ENCODE data around the gene PCSK7.
"Not testable (repeated sequence)": the region's sequence is repeated elsewhere in the genome, so short reads cannot be mapped to it uniquely, and the experiment has no call there.

The PCSK7 gene

DNA sequence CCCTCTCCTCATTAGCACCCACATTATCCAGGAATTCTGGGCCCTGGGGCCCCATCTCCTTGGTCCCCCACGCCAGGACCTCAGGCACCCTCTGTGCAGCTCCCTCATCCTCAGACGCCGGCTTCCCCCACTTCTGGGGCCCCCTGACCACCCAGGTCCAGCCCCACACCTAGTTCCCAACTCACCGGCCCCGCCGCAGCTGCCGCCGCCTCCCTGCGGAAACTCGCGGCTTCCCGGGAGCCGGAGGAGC is at the start of gene PCSK7:
Gene PCSK7 (minus strand): TSS at position 232 of the 250 bp plus-strand sequence. CDS start 2,229 bp downstream, outside the sequence.
- FAIRE-seq = no peak

GRCh38 chr11:117281159-117281558 is 49.3 kb upstream of the PCSK7 start:
- no peak for FAIRE-seq

- FAIRE-seq = no peak
Measured at GRCh38 chr11:117279711-117280376, 48.0 kb upstream of the PCSK7 start.

DNA sequence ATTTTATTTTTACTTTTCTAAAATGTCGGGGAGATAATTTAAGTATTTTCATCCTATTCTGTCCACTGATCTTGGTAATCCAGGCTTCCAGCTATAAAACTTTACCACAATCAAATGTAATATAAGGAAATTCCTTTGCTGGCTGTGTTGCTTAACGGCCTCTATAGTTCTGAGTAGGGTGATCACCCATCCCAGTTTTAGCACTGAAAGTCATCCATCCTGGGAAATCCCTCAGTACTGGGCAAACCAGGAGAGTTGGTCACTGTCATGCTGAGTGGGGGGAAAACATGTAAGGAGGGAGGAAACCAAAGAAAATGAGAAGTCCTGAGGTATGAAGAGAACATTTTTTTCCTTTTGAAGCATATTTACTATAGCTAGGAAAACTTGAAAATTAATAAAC is 46.5 kb upstream of the PCSK7 start:
- no peak for FAIRE-seq

- no peak for FAIRE-seq
Measured at GRCh38 chr11:117273550-117274289, 41.8 kb upstream of the PCSK7 start.

DNA sequence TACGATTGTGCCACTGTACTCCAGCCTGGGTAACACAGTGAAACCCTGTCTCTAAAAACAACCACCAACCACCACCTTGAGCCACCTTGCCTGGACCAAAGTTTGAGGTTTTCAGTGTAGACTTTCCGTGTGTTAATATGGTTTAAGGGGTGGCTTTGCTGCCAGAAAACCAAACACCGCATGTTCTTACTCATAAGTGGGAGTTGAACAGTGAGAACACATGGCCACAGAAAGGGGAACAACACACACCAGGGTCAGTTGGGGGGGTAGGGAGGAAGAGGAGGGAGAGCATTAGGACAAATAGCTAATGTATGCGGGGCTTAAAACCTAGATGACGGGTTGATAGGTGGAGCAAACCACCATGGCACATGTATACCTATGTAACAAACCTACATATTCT is 40.3 kb upstream of the PCSK7 start:
- not testable (repeated sequence) for FAIRE-seq

DNA sequence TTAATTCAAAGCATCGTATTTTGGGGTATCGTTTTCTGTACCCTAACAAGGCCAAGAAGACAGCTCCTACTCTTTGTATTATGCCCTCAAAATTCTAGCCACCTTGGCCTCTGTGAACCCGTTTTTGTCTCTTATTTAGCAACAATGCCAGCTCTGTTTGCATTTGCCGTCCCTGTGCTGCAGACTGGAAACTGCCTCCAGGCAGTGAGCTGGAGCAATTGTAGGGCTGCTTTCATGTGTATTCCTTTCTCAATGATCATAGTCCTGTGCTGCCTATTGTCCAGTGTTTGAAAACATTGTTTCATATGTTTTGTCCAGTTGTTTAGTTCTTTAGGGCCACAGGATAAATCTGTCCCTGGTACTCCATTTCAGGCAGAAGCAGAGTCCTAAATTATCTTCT is 39.3 kb upstream of the PCSK7 start:
- no peak for FAIRE-seq

DNA sequence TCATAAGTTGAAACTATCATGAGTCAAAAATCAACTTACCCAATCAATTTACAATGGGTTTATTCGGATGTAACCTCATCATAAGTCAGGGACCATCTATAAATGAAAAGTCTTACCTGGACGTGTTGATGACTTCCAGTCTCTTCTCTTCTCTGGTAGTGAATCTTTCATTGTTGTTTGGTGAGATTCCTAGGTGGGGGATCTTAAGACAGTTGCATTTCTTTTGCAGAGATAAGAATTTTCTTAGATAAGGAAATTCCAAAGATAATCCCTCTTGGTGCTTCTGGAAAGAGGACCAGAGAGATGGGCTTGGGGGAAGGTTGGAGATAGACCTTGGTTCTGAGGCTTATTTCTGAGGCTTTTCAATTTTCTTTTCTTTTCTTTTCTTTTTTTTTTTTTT is 38.0 kb upstream of the PCSK7 start:
- no peak for FAIRE-seq

DNA sequence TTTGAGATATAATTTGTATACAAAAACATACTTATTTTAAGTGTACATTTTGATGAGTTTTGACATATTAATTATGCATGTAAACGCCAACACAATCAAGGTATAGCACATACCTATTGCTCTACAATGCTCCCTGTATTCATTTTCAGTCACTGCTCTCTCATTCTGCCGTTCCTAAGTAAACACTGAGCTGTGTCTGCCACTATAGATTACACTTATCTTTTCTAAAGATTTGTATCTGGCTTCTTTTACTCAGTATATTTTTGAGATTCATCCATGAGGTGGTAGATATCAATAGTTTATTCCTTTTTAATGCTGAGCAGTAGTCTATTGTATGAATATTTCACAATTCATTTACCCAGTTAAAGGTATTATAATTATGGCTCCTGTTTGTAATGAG is 33.9 kb upstream of the PCSK7 start:
- no peak for FAIRE-seq

GRCh38 chr11:117264624-117265323 is 32.9 kb upstream of the PCSK7 start:
- FAIRE-seq = not testable (repeated sequence)

- no peak for FAIRE-seq
Measured at GRCh38 chr11:117259417-117259816, 27.5 kb upstream of the PCSK7 start.

DNA sequence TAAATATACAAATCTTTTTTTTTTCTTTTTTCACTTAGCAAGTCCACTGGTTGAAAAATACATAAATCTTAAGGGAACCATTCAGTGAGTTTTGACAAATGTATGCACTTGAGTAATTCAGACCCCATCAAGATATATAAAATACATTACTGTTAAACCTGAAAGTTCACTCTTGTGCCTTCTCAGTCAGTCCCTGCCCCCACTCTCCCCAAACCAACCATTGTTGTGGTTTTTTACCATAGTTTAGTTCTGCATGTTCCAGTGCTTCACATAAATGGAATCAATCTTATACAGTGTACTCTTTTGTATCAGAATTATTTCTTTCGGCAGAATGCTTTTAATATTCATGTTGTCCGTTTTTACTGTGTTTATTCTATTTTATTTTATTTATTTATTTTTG is 26.7 kb upstream of the PCSK7 start:
- no peak for FAIRE-seq

- no peak for FAIRE-seq
Measured at GRCh38 chr11:117256573-117256972, 24.7 kb upstream of the PCSK7 start.

DNA sequence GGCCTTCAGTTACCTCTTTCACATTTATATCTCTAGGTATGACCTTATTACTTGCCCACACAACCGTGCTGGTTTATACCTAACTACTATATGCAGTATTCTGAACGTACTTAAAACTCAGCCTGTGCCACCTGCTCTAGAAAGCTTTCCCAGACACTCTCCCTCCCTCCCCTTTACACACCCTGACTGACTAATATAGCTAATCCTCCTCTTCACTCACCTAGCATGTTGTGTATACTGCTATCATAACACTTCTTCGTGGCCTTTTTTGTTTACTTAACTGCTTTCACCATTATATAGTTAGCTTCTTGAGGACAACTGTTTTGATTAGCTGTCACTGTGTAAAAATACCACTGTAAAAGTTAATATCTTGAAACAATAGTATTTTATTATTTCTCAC is 24.1 kb upstream of the PCSK7 start:
- no peak for FAIRE-seq

- no peak for FAIRE-seq
Measured at GRCh38 chr11:117251506-117251905, 19.6 kb upstream of the PCSK7 start.

GRCh38 chr11:117249571-117249970 is 17.7 kb upstream of the PCSK7 start:
- FAIRE-seq = no peak

DNA sequence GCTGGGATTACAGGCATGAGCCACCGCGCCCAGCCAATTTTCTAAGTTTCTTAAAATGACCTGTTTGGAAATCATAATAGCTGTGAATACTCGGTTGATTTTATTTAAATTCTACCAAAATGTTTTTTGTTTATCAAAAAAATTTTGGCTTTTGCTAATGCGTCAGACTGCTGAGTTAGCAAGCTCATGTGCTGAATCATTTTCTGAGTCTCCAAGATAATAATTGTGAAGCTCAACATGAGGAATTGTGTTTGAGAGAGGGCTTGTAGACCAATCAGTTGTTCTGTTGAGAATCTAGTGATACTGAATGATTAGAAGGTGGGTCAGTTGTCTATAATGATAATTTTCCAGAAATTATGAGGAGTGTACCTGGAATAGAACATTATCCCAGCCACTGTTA is 16.5 kb upstream of the PCSK7 start:
- FAIRE-seq = no peak

DNA sequence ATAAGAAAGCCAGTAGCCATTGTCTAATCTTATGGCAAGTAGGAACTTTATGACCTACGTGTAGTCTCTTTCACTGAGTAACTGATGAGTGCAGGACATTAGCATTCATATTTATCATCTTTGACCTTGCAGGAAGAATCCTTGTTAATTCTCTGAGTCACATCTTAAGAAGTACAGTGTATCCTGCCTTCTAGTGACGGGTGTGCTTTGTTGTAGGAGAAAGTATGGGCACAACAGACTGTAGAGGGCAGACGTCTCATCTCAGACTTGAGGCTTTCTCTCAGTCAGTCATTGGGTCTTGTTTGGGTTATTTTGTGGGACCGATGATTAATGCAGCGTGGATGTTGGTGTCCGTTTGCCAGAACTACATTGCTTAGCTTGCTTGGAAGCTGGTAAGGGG is 7.4 kb upstream of the PCSK7 start:
- FAIRE-seq = no peak

DNA sequence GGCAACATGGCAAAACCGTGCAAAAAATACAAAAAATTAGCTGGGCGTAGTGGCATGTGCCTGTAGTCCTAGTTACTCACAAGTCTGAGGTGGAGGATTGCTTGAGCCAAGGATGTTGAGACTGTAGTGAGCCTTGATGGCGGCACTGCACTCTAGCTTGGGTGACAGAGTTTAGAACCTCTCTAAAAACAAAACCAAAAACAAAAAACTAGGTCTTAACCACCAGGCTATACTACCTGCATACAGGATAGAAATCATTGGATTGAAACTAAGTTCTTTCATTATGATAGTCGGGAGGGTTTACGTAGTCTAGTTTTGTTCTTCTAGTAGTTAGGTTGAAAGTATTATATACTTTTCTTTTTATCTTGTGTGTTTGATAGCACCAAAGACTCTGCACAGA is 6.3 kb upstream of the PCSK7 start:
- no peak for FAIRE-seq

DNA sequence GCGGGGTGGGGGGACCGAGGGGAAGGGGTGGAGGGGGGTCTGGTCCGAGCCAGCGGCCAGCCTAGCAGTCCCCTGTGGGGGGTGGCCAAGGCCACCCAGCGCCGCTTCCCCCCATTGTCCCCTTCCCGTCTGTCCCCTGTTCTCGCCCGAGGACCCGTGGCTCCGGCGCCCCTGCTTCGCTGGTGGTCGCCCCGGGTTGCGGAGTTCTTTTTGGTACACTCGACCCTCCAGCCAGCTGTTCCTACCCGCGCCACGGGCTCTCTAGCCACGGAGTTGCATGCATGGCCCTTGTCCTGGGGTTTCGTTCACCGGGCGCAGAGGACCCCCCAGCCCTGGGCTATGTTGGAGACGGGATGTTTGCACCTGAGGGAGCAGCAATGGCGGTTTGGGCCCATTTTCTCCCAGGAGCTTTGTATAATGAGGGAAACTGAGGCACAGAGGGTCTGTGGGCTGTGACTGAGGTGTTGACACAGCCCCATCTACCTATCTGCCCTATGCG is 1.1 kb upstream of the PCSK7 start:
- no peak for FAIRE-seq

- no peak for FAIRE-seq
Measured at GRCh38 chr11:117232092-117232878, 412 bp upstream of the PCSK7 start, which contains the start of gene RNF214. Gene RNF214 (plus strand): TSS chr11:117232671. CDS start chr11:117234273, 1,602 bp downstream.

GRCh38 chr11:117230999-117231841 is 653 bp downstream of the PCSK7 start:
- FAIRE-seq = no peak
